NT2/D1 (cell line): ENCODE data around the gene ELMOD3.

ENCODE experiments used
- YY1 ChIP-seq: IDR thresholded peaks from 2 replicates; pipeline ENCODE4 v1.6.1; 2011; ENCODE audit not compliant: insufficient read length, insufficient read depth
- ZNF274 ChIP-seq: IDR thresholded peaks from 2 replicates; pipeline ENCODE4 v1.6.1; 2011; ENCODE audit warnings: mild to moderate bottlenecking, low read depth, low read length

- TF ChIP-seq YY1 (no peak), ZNF274 (no peak)
Observed at GRCh38 chr2:85405201-85406059, 50.9 kb downstream of the ELMOD3 start.
